HEK293T (cell line): ENCODE measurements around the gene LRBA.

ENCODE experiments used
- HDGF ChIP-seq: fragments of 450-650 bp; IDR thresholded peaks from 2 replicates; pipeline ENCODE4 v1.6.1; 2017; ENCODE audit warnings: antibody characterized with exemption, borderline replicate concordance
- L3MBTL2 ChIP-seq: fragments of 450-650 bp; conservative IDR thresholded peaks from 2 replicates; pipeline ENCODE4 v1.6.1; 2016; ENCODE audit warnings: mild to moderate bottlenecking
- LEF1 ChIP-seq: fragments of 450-650 bp; IDR thresholded peaks from 2 replicates; pipeline ENCODE4 v1.6.1; 2017; ENCODE audit warnings: mild to moderate bottlenecking, borderline replicate concordance
- PKNOX1 ChIP-seq: fragments of 450-650 bp; IDR thresholded peaks from 2 replicates; pipeline ENCODE4 v1.6.1; 2016
- SP1 ChIP-seq: fragments of 450-650 bp; IDR thresholded peaks from 2 replicates; pipeline ENCODE4 v1.6.1; 2017
- SUZ12 ChIP-seq: fragments of 450-650 bp; IDR thresholded peaks from 2 replicates; pipeline ENCODE4 v1.6.1; 2016; ENCODE audit warnings: mild to moderate bottlenecking
- TARDBP ChIP-seq: fragments of 450-650 bp; IDR thresholded peaks from 2 replicates; pipeline ENCODE4 v1.6.1; 2016

GRCh38 chr4:150224896-150225591 is 790.0 kb downstream of the LRBA start:
- TF ChIP-seq TARDBP (no peak), PKNOX1 (peak; percentile 32; the same call in 1 of the 2 replicates), SP1 (no peak), L3MBTL2 (no peak), LEF1 (no peak), HDGF (no peak), SUZ12 (no peak)
